ENCODE results near the gene TGM6.

The TGM6 gene

DNA sequence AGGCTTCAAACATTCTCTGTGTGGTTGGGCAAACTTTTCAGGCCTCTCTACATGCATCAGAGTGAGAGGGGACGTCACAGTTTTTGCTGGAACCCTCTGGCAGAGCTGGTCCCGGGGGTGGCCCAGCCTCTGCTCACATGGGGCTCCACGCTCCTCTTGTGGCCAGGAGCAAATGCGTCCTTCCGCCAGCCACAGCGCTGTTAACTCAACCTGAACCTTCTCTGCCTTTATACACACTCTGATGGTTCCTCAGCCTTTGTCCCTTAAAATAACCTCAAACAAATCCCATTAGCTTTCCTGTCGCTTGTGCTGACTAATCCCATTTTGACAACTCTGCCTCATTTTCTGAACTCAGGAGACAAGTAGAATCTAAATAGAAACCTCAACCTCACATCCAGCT is 39.4 kb upstream of the TGM6 start:
- Histone ChIP-seq H3K27me3 (ENCODE audit: control insufficient read depth, insufficient read depth, low read length) (no peaks in the 10 kb centered on the region), H3K9me3 (ENCODE audit: control insufficient read depth, insufficient read depth, low read depth, low read length) (no peaks in the 10 kb centered on the region), H3K4me3 (ENCODE audit: low read depth, low read length) (no peak overlapping the region), H3K9ac (ENCODE audit: low read length) (no peak overlapping the region), H3K36me3 (ENCODE audit: control insufficient read depth, insufficient read depth, low read length) (no peaks in the 10 kb centered on the region), H3K27ac (ENCODE audit: low read depth, low read length) (no peak overlapping the region), H3K4me1 (ENCODE audit: control insufficient read depth, insufficient read depth, low read length) (no peaks in the 10 kb centered on the region)

GRCh38 chr20:2342243-2342642 is 38.5 kb upstream of the TGM6 start:
- Histone ChIP-seq H3K9me3 (ENCODE audit: control insufficient read depth, insufficient read depth, low read depth, low read length) (no peaks in the 10 kb centered on the region), H3K27ac (ENCODE audit: low read depth, low read length) (no peak overlapping the region), H3K4me3 (ENCODE audit: low read depth, low read length) (no peak overlapping the region), H3K9ac (ENCODE audit: low read length) (no peak overlapping the region), H3K36me3 (ENCODE audit: control insufficient read depth, insufficient read depth, low read length) (no peaks in the 10 kb centered on the region), H3K4me1 (ENCODE audit: control insufficient read depth, insufficient read depth, low read length) (no peaks in the 10 kb centered on the region), H3K27me3 (ENCODE audit: control insufficient read depth, insufficient read depth, low read length) (no peaks in the 10 kb centered on the region)

- no peaks in the 10 kb centered on the region for H3K27me3 ChIP-seq (ENCODE audit: control insufficient read depth, insufficient read depth, low read length)
- no peaks in the 10 kb centered on the region for H3K9me3 ChIP-seq (ENCODE audit: control insufficient read depth, insufficient read depth, low read depth, low read length)
- H3K4me3 ChIP-seq (ENCODE audit: low read depth, low read length) = no peak overlapping the region
- no peaks in the 10 kb centered on the region for H3K36me3 ChIP-seq (ENCODE audit: control insufficient read depth, insufficient read depth, low read length)
- no peak overlapping the region for H3K27ac ChIP-seq (ENCODE audit: low read depth, low read length)
- H3K4me1 ChIP-seq (ENCODE audit: control insufficient read depth, insufficient read depth, low read length) = no peaks in the 10 kb centered on the region; the same call in 1 of the 2 replicates
- no peak overlapping the region for H3K9ac ChIP-seq (ENCODE audit: low read length)
Observed at GRCh38 chr20:2346188-2346587, 34.5 kb upstream of the TGM6 start.

GRCh38 chr20:2348336-2348735 is 32.4 kb upstream of the TGM6 start:
- no peak overlapping the region for H3K4me3 ChIP-seq (ENCODE audit: low read depth, low read length)
- no peaks in the 10 kb centered on the region for H3K27me3 ChIP-seq (ENCODE audit: control insufficient read depth, insufficient read depth, low read length)
- peaks cover 1% of the 10 kb centered on the region; the same call in 1 of the 2 replicates for H3K4me1 ChIP-seq (ENCODE audit: control insufficient read depth, insufficient read depth, low read length)
- 0 out of 2 replicates have a peak, but pooled peaks cover under 1% of the 10 kb centered on the region for H3K9me3 ChIP-seq (ENCODE audit: control insufficient read depth, insufficient read depth, low read depth, low read length)
- H3K9ac ChIP-seq (ENCODE audit: low read length) = no peak overlapping the region
- no peak overlapping the region for H3K27ac ChIP-seq (ENCODE audit: low read depth, low read length)
- no peaks in the 10 kb centered on the region for H3K36me3 ChIP-seq (ENCODE audit: control insufficient read depth, insufficient read depth, low read length)

DNA sequence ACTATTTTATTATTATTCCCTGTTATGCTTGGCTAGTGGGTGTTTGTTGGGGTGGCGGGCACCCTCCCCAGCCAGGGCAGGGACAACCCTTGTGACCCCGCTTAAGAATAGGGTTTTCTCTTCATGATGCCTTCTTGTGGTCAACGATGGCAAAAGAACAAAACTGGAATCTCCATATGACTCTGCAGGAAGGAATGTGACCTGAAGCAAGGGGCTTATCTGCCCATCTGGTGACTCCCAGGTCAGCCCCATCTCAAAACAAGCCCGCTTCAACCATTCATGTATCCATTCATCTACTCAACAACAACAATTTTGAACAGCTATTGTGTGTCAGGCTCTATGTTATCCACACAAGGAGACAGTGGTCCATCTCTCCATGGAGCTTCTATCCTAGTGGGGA is 30.9 kb upstream of the TGM6 start:
- Histone ChIP-seq H3K4me1 (ENCODE audit: control insufficient read depth, insufficient read depth, low read length) (peaks cover 3% of the 10 kb centered on the region; the same call in 1 of the 2 replicates), H3K36me3 (ENCODE audit: control insufficient read depth, insufficient read depth, low read length) (no peaks in the 10 kb centered on the region), H3K9me3 (ENCODE audit: control insufficient read depth, insufficient read depth, low read depth, low read length) (0 out of 2 replicates have a peak, but pooled peaks cover 3% of the 10 kb centered on the region), H3K4me3 (ENCODE audit: low read depth, low read length) (no peak overlapping the region), H3K27ac (ENCODE audit: low read depth, low read length) (no peak overlapping the region), H3K27me3 (ENCODE audit: control insufficient read depth, insufficient read depth, low read length) (no peaks in the 10 kb centered on the region), H3K9ac (ENCODE audit: low read length) (no peak overlapping the region)

DNA sequence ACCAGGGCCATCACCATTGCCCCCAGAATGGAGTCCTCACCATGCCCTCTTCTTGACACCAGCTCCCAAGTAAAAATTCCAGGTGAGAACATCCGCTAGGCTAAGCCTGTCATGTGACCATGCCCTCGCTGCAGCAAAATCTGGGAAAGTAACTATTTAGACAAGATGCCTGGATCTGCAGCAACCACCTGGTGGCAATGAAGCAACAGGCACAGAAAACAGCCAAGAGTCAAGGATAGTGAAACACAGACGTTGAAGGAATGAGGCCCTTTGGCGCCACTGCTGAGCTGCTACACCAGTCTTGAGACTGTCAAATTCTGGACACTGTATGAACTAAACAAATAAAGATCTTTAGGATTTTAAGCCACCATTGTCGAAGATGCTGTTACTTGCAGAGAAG is 30.1 kb upstream of the TGM6 start:
- Histone ChIP-seq H3K9ac (ENCODE audit: low read length) (no peak overlapping the region), H3K9me3 (ENCODE audit: control insufficient read depth, insufficient read depth, low read depth, low read length) (0 out of 2 replicates have a peak, but pooled peaks cover 3% of the 10 kb centered on the region), H3K27ac (ENCODE audit: low read depth, low read length) (no peak overlapping the region), H3K27me3 (ENCODE audit: control insufficient read depth, insufficient read depth, low read length) (no peaks in the 10 kb centered on the region), H3K4me1 (ENCODE audit: control insufficient read depth, insufficient read depth, low read length) (peaks cover 3% of the 10 kb centered on the region; the same call in 1 of the 2 replicates), H3K4me3 (ENCODE audit: low read depth, low read length) (no peak overlapping the region), H3K36me3 (ENCODE audit: control insufficient read depth, insufficient read depth, low read length) (no peaks in the 10 kb centered on the region)

GRCh38 chr20:2353231-2353630 is 27.5 kb upstream of the TGM6 start:
- H3K4me3 ChIP-seq (ENCODE audit: low read depth, low read length) = no peak overlapping the region
- no peaks in the 10 kb centered on the region for H3K27me3 ChIP-seq (ENCODE audit: control insufficient read depth, insufficient read depth, low read length)
- peaks cover 3% of the 10 kb centered on the region; the same call in 1 of the 2 replicates for H3K4me1 ChIP-seq (ENCODE audit: control insufficient read depth, insufficient read depth, low read length)
- 0 out of 2 replicates have a peak, but pooled peaks cover 3% of the 10 kb centered on the region for H3K9me3 ChIP-seq (ENCODE audit: control insufficient read depth, insufficient read depth, low read depth, low read length)
- no peaks in the 10 kb centered on the region for H3K36me3 ChIP-seq (ENCODE audit: control insufficient read depth, insufficient read depth, low read length)
- no peak overlapping the region for H3K9ac ChIP-seq (ENCODE audit: low read length)
- H3K27ac ChIP-seq (ENCODE audit: low read depth, low read length) = no peak overlapping the region

GRCh38 chr20:2357114-2357513 is 23.6 kb upstream of the TGM6 start:
- Histone ChIP-seq H3K36me3 (ENCODE audit: control insufficient read depth, insufficient read depth, low read length) (no peaks in the 10 kb centered on the region), H3K27me3 (ENCODE audit: control insufficient read depth, insufficient read depth, low read length) (no peaks in the 10 kb centered on the region), H3K27ac (ENCODE audit: low read depth, low read length) (no peak overlapping the region), H3K9me3 (ENCODE audit: control insufficient read depth, insufficient read depth, low read depth, low read length) (peaks cover 10% of the 10 kb centered on the region; the same call in 1 of the 2 replicates), H3K4me1 (ENCODE audit: control insufficient read depth, insufficient read depth, low read length) (peaks cover 3% of the 10 kb centered on the region; the same call in 1 of the 2 replicates), H3K9ac (ENCODE audit: low read length) (no peak overlapping the region), H3K4me3 (ENCODE audit: low read depth, low read length) (no peak overlapping the region)

DNA sequence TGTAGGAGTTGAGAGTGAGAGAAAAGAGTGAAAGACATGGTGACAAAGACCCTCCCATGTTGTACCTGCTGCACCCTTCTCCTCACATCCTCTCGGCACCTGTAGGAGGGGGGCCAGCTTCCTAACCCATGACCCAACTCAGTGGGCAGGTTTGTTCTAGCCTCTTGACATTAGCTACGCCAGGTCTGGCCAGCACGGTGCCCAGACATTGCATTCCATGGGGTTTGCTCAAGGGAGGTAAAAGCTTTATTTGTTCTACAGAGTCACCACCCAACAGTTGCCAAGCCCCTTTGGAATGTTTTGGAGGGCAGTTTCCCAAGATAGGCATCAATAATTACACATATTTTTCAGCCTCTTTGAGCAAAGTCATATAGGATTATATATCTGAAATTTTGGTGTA is 22.7 kb upstream of the TGM6 start:
- Histone ChIP-seq H3K9me3 (ENCODE audit: control insufficient read depth, insufficient read depth, low read depth, low read length) (peaks cover 12% of the 10 kb centered on the region; the same call in 1 of the 2 replicates), H3K9ac (ENCODE audit: low read length) (no peak overlapping the region), H3K4me3 (ENCODE audit: low read depth, low read length) (no peak overlapping the region), H3K36me3 (ENCODE audit: control insufficient read depth, insufficient read depth, low read length) (no peaks in the 10 kb centered on the region), H3K4me1 (ENCODE audit: control insufficient read depth, insufficient read depth, low read length) (0 out of 2 replicates have a peak, but pooled peaks cover 3% of the 10 kb centered on the region), H3K27me3 (ENCODE audit: control insufficient read depth, insufficient read depth, low read length) (no peaks in the 10 kb centered on the region), H3K27ac (ENCODE audit: low read depth, low read length) (no peak overlapping the region)

DNA sequence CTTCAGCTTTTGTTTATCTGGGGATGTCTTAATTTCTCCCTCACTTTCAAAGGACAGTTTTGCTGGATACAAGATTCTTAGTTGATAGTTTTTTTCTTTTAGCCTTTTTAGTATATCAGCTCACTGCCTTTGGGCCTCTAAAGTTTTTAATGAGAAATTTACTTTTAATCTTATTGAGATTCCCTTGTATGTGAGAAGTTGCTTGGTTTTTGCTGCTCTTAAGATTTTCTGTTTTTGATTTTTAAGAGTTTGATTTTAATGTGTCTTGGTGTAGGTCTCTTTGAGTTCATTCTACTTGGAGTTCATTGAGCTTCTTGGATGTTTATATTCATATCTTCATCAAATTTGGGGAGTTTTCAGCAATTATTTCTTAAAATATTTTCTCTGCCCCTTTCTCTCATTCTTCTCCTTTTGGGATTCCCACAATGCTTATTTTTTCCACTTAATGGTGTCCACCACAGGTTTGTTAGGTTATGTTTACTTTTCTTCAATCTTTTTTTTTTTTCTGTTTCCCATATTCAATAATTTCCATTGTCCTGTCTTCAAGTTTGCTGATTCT is 19.6 kb upstream of the TGM6 start:
- no peaks in the 10 kb centered on the region for H3K27me3 ChIP-seq (ENCODE audit: control insufficient read depth, insufficient read depth, low read length)
- no peaks in the 10 kb centered on the region for H3K36me3 ChIP-seq (ENCODE audit: control insufficient read depth, insufficient read depth, low read length)
- H3K9me3 ChIP-seq (ENCODE audit: control insufficient read depth, insufficient read depth, low read depth, low read length) = peaks cover 8% of the 10 kb centered on the region; the same call in 1 of the 2 replicates
- peaks cover 8% of the 10 kb centered on the region for H3K4me1 ChIP-seq (ENCODE audit: control insufficient read depth, insufficient read depth, low read length)
- H3K4me3 ChIP-seq (ENCODE audit: low read depth, low read length) = no peak overlapping the region
- H3K9ac ChIP-seq (ENCODE audit: low read length) = no peak overlapping the region
- no peak overlapping the region for H3K27ac ChIP-seq (ENCODE audit: low read depth, low read length)

GRCh38 chr20:2363187-2363586 is 17.5 kb upstream of the TGM6 start:
- no peaks in the 10 kb centered on the region for H3K36me3 ChIP-seq (ENCODE audit: control insufficient read depth, insufficient read depth, low read length)
- H3K4me3 ChIP-seq (ENCODE audit: low read depth, low read length) = no peak overlapping the region
- no peak overlapping the region for H3K27ac ChIP-seq (ENCODE audit: low read depth, low read length)
- H3K27me3 ChIP-seq (ENCODE audit: control insufficient read depth, insufficient read depth, low read length) = no peaks in the 10 kb centered on the region
- peaks cover 8% of the 10 kb centered on the region; the same call in 1 of the 2 replicates for H3K9me3 ChIP-seq (ENCODE audit: control insufficient read depth, insufficient read depth, low read depth, low read length)
- H3K9ac ChIP-seq (ENCODE audit: low read length) = no peak overlapping the region
- peaks cover 8% of the 10 kb centered on the region for H3K4me1 ChIP-seq (ENCODE audit: control insufficient read depth, insufficient read depth, low read length)

All from HUES6 (cell line).